Measurements from ENCODE around the gene CENPP.

The CENPP gene

DNA sequence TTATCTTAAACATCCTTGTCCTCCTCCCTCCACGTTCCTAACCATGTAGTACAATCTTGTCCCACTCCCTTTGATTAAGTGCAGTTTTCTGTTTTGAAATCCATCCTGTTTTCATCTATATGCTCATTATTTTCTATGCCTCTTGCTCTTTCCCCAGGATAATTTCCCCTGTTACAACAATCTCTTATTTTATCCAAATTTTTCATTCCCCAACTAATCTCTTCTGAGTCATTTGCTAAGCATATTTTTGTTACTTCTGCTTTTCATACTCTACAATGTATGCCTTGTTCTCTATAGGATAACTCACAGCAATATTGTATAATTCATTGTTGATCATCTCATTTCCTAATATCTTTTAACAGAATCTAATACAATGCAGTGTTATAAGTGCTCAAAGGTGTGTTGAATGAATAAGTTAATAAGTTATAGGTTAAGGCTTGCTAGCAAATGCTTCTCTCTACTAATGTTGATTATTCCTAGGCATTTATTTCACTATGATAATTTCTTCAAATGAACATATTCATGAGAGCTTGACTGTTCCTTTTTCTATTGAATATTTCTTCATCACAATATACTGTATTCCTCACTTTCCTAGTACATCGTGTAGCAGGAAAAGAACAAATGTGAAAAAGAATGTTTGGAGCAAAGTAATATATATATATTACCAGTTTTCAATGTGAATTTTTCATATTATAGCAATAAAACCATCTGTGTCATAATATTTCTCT, 97.0 kb downstream of the CENPP start:
- DNase-seq (ENCODE audit: low read depth in 1 of 2, low spot score in 1 of 2), result no peak

DNA sequence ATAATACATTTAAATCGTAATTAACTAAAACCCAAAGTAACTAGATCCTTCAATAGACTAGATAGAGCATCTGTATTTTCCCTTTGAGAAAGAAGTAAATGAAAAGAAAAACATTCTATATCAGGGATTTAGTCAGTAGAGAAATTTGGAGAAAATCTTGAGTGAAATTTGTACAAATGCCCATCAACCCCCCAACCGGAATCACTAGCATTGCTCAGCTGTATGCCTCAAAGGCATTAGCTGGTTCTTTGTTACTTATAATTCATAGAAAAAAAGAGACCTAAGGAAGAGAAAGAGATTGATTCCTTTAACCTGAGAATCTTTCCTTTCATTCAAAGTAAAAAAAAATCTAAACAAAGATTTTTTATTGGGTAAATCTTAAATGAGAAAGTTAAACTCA, 97.9 kb downstream of the CENPP start:
- no peak for DNase-seq (ENCODE audit: low read depth in 1 of 2, low spot score in 1 of 2)

DNA sequence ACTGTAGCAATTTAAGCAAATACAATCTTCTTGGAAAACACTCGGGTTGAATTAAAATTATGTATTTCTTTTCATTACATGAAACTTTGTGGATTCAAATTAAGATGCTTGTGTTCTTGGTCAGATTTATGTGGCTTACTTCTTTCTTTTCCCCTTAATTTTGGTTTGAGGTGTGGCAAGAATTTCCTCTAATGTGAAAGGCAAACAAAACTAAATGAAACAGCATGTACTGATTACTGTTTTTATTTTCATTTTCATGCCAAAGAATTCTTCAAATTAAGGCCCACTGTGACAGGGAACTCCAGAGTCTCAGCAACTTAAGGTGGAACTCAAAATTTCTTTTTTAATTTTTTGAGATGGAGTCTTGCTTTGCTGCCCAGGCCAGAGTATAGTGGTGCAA, 98.6 kb downstream of the CENPP start, which contains the start of gene OMD:
TSS of gene OMD (minus strand) at position 132 of the 400 bp plus-strand sequence. CDS start 6,913 bp downstream, outside the sequence.
- DNase-seq (ENCODE audit: low read depth in 1 of 2, low spot score in 1 of 2), result no peak

DNA sequence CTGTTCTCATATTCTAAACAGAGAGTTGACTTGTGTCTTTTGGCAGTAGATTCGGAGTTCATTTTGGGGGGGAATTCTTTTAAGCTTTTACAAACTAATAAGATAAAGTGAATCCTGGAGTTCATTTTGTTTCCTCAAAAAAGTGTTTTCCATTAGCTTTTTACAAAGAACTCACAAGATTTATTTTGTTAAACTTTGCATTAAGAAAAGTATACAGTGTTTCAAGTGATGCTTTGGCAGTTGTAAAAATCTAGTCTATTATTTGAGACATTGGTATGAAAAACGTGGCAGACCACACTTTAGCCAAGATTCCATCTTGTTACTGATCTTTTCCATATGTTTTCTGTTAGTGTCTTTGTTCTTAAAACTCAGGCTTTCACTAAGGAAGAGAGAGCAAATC, 99.7 kb downstream of the CENPP start:
- DNase-seq (ENCODE audit: low read depth in 1 of 2, low spot score in 1 of 2), result no peak

DNA sequence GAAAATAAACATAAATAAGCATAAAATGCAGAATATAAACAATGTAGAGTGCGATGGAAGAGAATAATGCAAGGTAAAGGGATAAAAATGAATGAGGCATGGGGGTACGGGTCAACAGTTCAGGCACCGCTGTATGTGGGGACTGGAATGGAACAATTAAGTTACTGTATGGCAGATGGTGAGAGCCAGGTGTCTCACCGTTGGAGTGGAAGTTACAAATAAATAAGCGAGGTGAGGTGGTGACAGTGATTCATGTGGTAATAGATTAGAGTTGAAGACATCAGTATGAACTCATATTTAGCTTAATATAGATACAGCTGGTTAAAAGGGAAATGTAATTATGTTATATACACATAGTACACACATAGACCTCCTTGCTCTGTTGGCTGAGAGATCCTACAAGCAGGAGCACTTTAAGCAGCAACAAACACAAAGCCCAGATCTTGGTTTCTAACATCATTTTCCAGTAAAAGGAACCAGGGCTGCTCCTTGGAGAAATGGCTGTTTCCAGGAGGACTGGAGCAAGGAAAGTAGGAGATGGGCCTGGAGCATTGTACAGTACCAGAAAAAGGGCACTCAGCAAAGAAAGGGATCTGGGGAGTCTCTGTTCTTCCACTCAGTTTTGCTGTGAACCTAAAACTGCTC, 100.9 kb downstream of the CENPP start:
- DNase-seq (ENCODE audit: low read depth in 1 of 2, low spot score in 1 of 2), result no peak

DNA sequence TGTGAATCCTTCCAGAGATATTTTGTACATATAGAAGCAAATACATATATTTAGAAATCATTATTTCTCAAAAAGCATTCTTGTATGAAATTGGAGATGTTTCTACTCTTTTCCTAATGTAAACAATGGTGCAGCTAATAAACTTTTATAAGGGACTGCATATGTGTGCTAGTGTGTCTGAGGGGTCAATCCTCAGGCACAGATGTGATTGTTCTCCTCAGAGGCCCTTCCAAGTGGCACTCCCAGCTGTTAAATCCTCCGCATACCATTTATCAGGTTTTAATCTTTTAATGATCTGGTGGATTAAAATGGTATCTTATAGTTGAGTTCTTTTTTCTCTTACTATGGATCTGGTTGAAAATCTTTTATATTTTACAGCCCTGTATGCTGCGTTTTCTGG, 104.1 kb downstream of the CENPP start:
- no peak for DNase-seq (ENCODE audit: low read depth in 1 of 2, low spot score in 1 of 2)

DNA sequence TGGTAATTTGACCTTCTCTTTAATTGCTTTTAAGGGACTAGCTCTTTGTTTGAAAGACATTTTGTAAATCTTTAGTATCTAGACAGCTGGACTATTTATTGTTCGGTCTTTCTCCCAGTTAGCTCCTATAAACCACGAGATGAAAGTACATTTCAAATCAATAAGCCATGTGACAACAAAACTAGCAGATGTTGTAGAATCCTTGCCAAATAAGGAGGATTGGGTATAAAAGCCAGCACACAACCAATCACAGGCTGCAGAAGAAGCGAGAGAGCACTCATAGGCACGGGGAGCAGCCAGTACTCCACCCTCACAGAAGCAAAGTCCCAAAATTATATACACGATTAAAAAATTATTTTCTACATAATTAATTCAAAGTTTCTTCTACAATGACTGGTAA, 106.6 kb downstream of the CENPP start:
- DNase-seq (ENCODE audit: low read depth in 1 of 2, low spot score in 1 of 2), result no peak

DNA sequence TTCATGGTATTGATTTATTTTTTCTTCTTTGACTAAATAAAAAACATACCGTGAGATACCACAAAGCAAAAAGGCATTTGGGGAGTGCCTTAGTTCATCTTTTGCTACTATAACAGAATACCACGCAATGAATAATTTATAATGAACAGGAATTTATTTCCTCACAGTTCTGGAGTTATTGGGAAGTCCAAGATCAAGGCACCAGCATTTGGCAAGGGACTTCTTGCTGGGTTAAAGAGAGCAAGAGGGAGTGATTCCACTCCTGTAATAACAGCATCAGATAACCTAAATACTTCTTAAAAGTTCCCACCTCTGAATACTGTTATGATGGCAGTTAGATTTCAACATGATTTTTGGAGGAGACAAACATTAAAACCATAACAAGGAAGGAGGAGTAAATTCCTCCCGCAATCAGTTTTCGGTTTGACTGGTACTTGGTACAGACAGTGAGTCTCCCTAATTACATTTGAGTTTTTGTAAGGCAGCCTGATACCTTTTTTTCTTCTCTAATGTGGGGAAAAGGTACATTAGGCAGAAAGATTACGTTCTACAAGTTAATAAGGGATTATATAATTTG, 107.3 kb downstream of the CENPP start:
- DNase-seq (ENCODE audit: low read depth in 1 of 2, low spot score in 1 of 2), result no peak

DNA sequence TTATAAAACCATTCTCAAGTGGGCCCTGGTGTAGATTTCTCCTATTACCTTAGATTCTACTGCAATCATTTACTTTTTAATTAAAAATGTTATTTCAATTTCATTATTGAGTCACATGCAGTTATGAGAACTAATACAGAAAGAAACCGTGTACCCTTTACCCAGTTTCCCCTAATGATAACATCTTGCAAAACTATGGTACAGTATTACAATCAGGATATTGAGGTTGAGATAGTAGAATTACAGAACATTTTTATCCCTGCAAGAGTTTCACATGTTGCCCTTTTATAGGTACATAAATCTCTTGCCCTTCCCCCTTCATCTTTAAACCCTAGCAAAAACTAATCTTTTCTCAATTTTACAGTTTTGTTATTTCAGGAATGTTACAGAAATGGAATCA, 109.5 kb downstream of the CENPP start:
- DNase-seq (ENCODE audit: low read depth in 1 of 2, low spot score in 1 of 2), result no peak

DNA sequence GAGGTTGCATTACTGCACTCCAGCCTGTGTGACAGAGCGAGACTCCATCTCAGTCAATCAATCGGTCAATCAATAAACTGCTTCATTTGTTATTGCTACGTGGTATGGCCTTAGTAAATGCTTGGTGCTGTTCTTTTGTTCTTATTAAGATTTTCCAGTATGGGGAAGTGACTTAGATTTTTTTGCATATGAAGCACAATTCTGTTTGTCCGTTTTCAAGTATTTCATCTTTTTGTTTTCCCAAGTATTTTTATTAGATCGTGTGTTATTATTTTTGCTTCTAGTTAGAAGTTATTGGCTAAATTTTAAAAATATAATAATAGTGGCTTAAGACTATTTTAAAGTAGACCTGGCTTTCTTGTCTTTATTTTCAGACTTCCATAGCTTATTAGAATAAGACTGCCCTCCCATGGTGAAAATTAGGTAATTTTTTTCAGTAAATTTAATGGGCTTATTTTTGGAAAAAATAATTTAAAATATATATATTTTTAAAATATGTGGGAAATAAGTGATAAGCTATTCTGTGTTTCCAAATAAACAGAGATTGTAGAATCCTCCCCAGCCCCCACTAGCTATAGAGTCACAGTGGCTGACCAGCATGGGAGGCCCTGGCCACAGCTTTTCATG, 113.3 kb downstream of the CENPP start:
- no peak for DNase-seq (ENCODE audit: low read depth in 1 of 2, low spot score in 1 of 2)

DNA sequence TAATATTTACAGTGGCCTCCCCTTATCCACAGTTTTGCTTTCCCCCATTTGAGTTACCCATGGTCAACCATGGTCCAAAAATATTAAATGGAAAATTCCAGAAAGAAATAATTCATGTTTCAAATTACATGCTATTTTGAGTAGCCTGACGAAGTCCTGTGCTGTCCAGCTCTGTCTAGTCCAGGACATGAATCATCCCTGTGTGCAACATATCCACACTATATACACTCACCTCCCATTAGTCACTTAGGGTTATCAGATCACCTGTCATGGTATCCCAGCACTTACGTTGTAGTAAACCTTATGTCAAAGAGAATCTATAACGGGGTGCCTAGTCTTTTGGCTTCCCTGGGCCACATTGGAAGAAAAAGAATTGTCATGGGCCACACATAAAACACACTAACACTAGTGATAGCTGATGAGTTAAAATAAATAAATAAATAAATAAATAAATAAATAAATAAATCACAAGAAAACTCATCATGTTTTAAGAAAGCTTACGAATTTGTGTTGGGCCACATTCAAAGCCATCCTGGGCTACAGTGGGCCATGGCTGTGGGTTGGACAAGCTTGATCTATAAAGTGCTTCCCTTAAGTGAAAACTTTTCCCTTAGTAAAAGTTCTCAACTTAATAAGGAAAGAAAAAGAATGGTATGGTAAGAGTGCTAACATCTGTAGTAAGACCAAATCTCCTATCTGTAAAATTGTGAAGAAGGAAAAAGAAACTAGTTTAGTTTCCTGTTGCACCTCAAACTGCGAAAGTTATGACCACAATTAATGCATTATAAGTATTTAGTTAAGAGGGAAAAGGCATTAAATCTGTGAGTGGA, 114.4 kb downstream of the CENPP start:
- DNase-seq (ENCODE audit: low read depth in 1 of 2, low spot score in 1 of 2), result no peak

DNA sequence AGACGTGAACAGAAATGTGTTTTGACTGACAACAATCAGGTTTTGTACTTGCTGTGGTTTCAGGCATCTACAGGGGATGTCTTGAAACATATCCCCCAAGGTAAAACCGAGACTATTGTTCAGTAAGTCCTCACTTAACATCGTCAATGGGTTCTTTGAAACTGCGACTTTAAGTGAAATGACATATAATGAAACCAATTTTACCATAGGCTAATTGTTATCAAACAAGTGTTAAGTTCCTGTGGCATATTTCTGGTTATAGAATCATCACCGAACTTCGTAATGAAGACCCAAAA, 114.9 kb downstream of the CENPP start:
- no peak for DNase-seq (ENCODE audit: low read depth in 1 of 2, low spot score in 1 of 2)

DNA sequence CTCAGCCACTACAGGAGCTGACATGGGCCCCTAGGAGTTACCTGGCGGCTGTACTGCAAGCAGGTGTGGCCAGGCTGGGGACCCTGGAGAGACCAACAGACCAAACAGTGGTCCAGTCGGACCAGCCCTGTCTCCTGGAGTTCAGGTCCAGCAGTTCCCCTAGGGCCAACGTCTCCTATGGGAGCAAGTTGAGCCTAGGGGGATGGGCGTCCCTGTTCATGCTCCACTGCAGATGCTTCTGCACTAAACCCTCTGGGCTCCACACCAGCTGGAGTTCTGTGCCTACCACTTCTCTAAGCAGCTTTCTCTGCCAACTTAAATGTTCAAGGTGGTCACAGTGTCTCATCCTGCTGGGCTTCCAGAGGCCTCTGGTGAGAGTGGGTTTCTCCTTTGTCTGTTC, 119.1 kb downstream of the CENPP start:
- no peak for DNase-seq (ENCODE audit: low read depth in 1 of 2, low spot score in 1 of 2)

DNA sequence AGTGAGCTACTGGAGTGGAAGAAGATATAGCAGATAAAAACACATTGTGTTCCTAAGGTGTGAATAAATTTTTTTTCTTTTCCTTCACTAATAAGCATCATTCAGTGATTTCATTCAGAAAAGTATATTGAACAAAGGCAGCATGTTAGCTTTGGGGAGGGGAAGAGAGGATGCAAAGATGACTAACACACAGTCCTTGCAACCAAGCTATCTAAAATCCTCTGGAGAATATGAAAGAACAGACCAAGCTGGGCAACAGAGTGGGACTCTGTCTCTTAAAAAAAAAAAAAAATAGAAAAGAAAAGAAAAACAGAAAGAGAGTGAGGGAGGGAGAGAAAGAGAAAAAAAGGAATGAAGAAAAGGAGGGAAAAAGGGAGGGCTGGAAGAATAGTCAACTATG, 120.8 kb downstream of the CENPP start:
- DNase-seq (ENCODE audit: low read depth in 1 of 2, low spot score in 1 of 2), result no peak

DNA sequence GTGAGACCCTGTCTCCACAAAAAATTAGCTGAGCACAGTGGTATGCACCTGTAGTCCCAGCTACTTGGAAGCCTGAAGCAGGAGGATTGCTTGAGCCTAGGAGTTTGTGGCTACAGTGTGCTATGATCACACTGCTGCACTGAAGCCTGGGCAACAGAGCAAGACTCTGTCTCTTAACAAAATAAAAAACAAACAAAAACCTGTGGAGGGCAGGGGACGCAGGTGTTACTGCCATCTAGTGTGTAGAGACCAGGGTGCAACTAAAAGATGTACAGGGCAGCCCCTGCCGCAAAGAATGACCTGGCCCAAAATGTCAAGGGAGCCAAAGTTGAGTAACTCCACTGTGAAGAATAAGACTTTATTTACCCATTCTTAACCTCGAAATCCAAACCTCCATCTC, 129.5 kb downstream of the CENPP start:
- no peak for DNase-seq (ENCODE audit: low read depth in 1 of 2, low spot score in 1 of 2)

DNA sequence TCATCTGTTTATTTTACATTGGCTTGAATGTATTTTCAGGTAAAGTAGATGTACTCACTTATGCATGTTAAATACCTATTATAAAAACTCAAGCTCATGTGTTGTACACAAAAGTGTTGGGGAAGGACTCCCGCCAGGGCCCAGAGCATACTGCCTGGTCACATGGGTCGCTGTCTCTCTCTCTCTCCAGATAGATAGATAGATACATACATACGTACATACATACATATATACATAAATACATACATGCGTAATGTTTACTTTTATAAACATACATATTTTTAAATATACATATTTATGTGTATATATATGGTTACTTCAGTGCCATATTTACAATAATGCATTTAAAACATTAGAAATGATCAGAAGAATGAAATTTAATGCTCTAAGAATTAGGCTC, 131.8 kb downstream of the CENPP start:
- no peak for DNase-seq (ENCODE audit: low read depth in 1 of 2, low spot score in 1 of 2)

DNA sequence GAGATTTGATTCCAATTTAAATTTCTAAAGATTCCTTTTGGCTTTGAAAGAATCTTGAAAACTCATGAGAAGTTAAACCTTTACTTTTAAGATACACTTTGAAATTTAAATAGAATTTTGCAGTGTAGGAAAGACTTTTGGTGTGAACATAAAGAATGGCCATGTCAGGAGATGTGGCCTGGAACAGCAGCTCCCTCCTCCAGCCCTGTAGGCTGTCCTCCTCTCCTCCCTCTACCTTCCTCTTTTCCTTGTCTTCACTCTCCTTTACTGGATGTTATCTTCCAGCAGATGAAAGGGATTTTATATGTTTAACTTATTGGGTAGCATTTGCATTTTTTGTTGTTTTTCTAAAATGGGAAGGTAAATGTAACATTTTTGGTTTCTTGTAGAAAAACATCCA, 137.6 kb downstream of the CENPP start:
- DNase-seq (ENCODE audit: low read depth in 1 of 2, low spot score in 1 of 2), result no peak

DNA sequence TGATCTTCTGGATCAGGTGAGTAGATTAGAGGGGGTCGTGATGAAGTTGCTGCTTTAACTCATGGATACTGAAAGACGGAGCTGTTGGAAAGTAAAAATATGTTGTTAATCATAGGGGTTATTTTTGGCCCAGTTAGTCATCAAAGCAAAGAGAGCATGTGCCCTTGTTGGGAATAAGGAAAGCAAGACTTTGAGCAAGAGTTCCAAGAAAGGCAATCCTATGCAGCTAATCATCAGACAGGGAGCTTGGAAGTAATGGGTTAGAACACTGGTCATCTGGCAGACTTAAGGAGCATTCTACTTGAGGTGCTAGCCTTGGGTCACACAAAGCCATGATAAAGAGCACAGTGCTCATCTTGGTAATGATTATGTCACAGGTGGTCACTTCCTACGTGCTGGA, 138.2 kb downstream of the CENPP start:
- no peak for DNase-seq (ENCODE audit: low read depth in 1 of 2, low spot score in 1 of 2)

DNA sequence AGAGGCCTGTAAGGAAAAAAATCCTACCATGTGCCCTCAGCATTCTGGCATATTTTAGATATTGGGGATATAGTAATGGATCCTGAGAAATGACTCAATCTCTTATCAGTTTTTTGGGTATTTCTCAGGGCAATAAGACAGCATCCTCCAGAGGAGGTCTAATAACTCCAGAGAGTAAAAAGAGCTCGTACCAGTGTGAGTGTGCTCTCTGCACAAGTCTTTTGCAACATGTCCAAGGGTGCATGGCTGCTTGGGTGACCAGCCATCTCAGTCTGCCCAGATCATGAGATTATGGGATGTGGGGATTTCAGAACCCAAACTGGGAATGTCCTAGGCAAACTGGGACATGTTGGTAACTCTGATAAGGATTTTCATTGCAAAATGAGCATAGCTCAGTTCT, 141.3 kb downstream of the CENPP start:
- no peak for DNase-seq (ENCODE audit: low read depth in 1 of 2, low spot score in 1 of 2)

DNA sequence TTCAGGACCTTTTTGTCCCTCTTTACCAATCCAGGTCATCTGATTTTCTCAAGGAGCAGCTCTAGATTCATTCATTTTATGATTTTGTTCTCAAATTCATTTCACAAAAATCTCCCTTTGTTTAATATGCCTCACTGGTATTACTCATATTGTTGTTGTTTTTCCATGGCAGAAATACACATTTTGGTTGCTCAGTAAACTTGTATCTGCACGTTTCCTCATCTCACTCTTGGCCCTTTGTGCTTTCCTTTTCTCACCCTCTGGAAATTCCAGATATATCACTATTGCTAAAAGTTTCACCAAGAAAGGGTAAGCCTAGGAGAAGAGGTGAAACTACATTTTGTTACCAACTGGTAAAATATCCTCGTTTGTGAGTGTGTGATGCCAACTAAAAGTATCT, 141.8 kb downstream of the CENPP start:
- no peak for DNase-seq (ENCODE audit: low read depth in 1 of 2, low spot score in 1 of 2)

DNA sequence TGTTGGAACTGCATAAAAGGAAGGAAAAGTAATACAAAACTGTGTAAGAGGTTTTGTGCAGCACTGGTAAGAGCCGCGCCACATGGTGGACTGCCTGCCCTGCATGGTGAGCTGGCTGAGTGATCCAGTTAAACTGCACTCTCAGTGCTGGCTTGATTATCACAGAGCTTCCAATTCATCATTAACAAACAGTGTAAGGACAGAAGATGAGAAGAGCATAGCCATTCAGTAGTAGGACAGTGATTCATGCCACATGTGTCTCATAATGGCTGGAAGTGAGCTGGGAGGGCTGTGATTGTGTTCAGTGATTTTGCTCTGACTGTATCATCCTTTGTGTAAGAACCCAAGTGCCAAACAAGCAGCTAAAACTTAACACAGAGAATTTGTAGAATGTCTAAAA, 142.5 kb downstream of the CENPP start:
- no peak for DNase-seq (ENCODE audit: low read depth in 1 of 2, low spot score in 1 of 2)

DNA sequence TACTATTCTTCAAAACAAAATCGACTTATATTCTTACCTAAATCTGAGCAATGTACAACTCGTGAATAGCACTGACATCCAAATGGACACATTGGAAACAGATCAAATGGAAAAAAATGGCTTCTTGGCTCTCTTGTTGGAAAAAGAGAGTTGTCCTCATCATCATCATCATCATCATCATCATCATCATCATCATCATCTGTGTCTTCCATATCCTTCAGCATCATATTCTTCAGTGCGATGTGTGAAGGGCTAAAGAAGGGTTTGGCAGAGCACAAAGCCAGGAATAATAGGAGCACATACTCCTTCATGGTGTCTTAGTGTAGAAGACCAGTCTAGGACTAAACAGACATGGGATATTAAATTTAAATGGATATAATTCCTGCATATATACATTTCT, 148.8 kb downstream of the CENPP start:
- DNase-seq (ENCODE audit: low read depth in 1 of 2, low spot score in 1 of 2), result no peak

Data from activated CD4-positive, alpha-beta T cell treated with anti-CD3 and anti-CD28 coated beads, Interleukin-2, amount 50 U/mL, for 24 hours (primary cell).